H1 (cell line): ENCODE measurements around the gene FSTL4. TPM values are rescaled to one million over a fixed set of nuclear protein-coding genes. Genes with fewer than 3 reads are reported as not detected.

Experiments
- EZH2 ChIP-seq: fragments of 200-600 bp; sonication (generic); IDR thresholded peaks from 2 replicates; pipeline ENCODE4 v1.7.1; 2012; ENCODE audit warnings: low read depth, mild to moderate bottlenecking, moderate library complexity, low read length, inconsistent platforms; ENCODE audit not compliant: severe bottlenecking
- RFX5 ChIP-seq: IDR thresholded peaks from 2 replicates; pipeline ENCODE4 v1.6.1; 2011; ENCODE audit warnings: low read depth, low read length, improper control_type of control experiment, borderline replicate concordance
- polyA plus RNA-seq, 7 experiments: library from polyadenylated mRNA; depleted of rRNA in 3 of 7; stranded (reverse) in 5 of 7; unstranded in 2 of 7; fragments of >200 nt in 5 of 7; fragments of 200-250 nt in 2 of 7; gene quantifications; 1 replicate in 5 of 7; 2 replicates in 1 of 7; 4 replicates in 1 of 7; pipeline versions ENCODE4 v1.2.1 to v1.2.3, GENCODE V29; 2011 to 2013; ENCODE audit warnings: missing spikeins in 2 of 7, mixed read lengths in 2 of 7
- total RNA-seq: library from RNA; stranded (reverse); fragmentation: NEBNext Ultra II Directional; extraction: Animal tissue kit (Norgen Biotek cat#: 25700); gene quantifications from 2 replicates; pipeline ENCODE4 v1.2.1, GENCODE V29; 2021

The FSTL4 gene
- total and polyA plus RNA-seq, 2 of the 8 experiments (the other 6 are each of a cell fraction or from before 2014, with no cell fraction given) = 3.1 to 4.1 TPM

DNA sequence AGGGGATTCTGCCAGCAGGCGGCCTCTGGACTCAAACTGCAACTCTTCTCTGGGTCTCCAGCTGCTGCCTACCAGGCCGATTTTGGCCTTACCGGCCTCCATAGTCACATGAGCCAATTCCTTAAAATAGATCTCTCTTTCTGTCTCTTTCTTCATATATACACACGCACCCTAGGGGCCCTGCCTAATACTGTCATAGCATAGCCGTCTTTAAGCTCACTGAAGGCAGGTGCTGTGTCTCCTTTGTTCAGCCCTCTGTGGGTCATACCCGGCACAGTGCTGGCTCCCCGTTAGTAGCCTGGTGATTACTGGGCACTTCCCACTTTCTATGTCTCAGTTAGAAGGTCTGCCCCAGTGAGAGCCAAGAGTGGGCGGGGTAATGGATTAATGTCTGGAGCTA, 419.6 kb downstream of the FSTL4 start (continued):
- TF ChIP-seq EZH2 (no peak), RFX5 (no peak)
